ENCODE data around the gene PIK3R1.

- TF ChIP-seq CTCF (IDR thresholded peaks at IDR 0.05) (no peak), POLR2A (IDR thresholded peaks at IDR 0.05) (no peak), POLR2AphosphoS5 (IDR thresholded peaks at IDR 0.05) (no peak)
These were observed 82.1 kb downstream of the PIK3R1 start for GRCh38 chr5:68297656-68298055.

Measured in stomach (tissue), 4 donors.